B cell (primary cell): Measurements from ENCODE around the gene RBM7. TPM values are rescaled to one million over a fixed set of nuclear protein-coding genes. Genes with fewer than 3 reads are reported as not detected.

ENCODE experiments used
- ATAC-seq: fragments of 200-7000 bp; cut with Tn5 transposase; one replicate; pipeline ENCODE4 v1.10.0; 2021; ENCODE audit warnings: low read depth, mild to moderate bottlenecking, moderate number of reproducible peaks, moderate library complexity
- CTCF ChIA-PET: fragments of 350-600 bp; sonication (Branson Sonifier 250); formaldehyde crosslinking; loops from one replicate; lab custom pipeline; 2021; ENCODE audit warnings: antibody characterized with exemption, inconsistent platforms; lab: Charles Lee
- POLR2A ChIA-PET: fragments of 350-600 bp; sonication (Branson Sonifier 250); formaldehyde crosslinking; loops from one replicate; lab custom pipeline; 2021; ENCODE audit warnings: antibody characterized with exemption; lab: Charles Lee
- DNase-seq: peaks from one replicate; pipeline ENCODE4 v3.0.0; 2013
- H2AFZ ChIP-seq: 2 replicates; pipeline ENCODE4 v1.6.1; 2012; ENCODE audit warnings: mild to moderate bottlenecking, low read depth, low read length; ENCODE audit not compliant: insufficient read depth, poor library complexity, severe bottlenecking
- H3K27ac ChIP-seq, 2 donors: 1 replicate in 1 of 2; 2 replicates in 1 of 2; pipeline ENCODE4 v1.5.1; 2012 to 2013; ENCODE audit warnings: low read length in 2 of 2, mild to moderate bottlenecking in 2 of 2, moderate library complexity in 1 of 2
- H3K27me3 ChIP-seq, 4 experiments: fragments of 200-600 bp in 1 of 4; sonication (generic) in 1 of 4; replicated peaks in 1 of 4; 1 replicate in 2 of 4; 2 replicates in 2 of 4; pipeline versions ENCODE4 v1.6.1 to v1.7.0; 2013 to 2016; ENCODE audit warnings: low read length in 3 of 4, mild to moderate bottlenecking in 2 of 4, mixed read lengths in 1 of 4, moderate library complexity in 1 of 4; ENCODE audit not compliant: insufficient read depth in 4 of 4, control insufficient read depth in 3 of 4; ENCODE audit errors: control extremely low read depth in 1 of 4
- H3K36me3 ChIP-seq, 2 experiments: replicated peaks in 1 of 2; 1 replicate in 1 of 2; 2 replicates in 1 of 2; pipeline versions ENCODE4 v1.6.1 to v1.7.1; 2013; ENCODE audit warnings: low read length in 1 of 2; ENCODE audit not compliant: insufficient read depth in 2 of 2, control insufficient read depth in 1 of 2; ENCODE audit errors: control extremely low read depth in 1 of 2, extremely low read depth in 1 of 2
- H3K4me1 ChIP-seq, 2 donors: fragments of 200-600 bp in 1 of 2; sonication (generic) in 1 of 2; 1 replicate in 1 of 2; 2 replicates in 1 of 2; pipeline versions ENCODE4 v1.5.1 to v1.6.1; 2013 to 2017; ENCODE audit warnings: low read length in 2 of 2; ENCODE audit not compliant: control insufficient read depth in 2 of 2, insufficient read depth in 2 of 2
- H3K4me2 ChIP-seq: replicated peaks from 2 replicates; pipeline ENCODE3; 2012; ENCODE audit warnings: mild to moderate bottlenecking, low read depth, low read length; ENCODE audit not compliant: poor library complexity, severe bottlenecking
- H3K4me3 ChIP-seq, 5 experiments: fragments of 200-600 bp in 1 of 5; sonication (generic) in 1 of 5; 1 replicate in 3 of 5; 2 replicates in 2 of 5; pipeline versions ENCODE4 v1.5.1 to v1.7.0; 2011 to 2016; ENCODE audit warnings: low read length in 4 of 5, mild to moderate bottlenecking in 4 of 5, low read depth in 2 of 5, control low read depth in 1 of 5, moderate library complexity in 1 of 5; ENCODE audit not compliant: insufficient read depth in 1 of 5; ENCODE audit errors: control extremely low read depth in 1 of 5, extremely low read depth in 1 of 5
- H3K79me2 ChIP-seq: fragments of 200-600 bp; sonication (generic); one replicate; pipeline ENCODE4 v1.6.0; 2016; ENCODE audit warnings: low read length; ENCODE audit not compliant: control insufficient read depth, insufficient read depth
- H3K9ac ChIP-seq: fragments of 200-600 bp; sonication (generic); 2 replicates; pipeline ENCODE4 v1.6.1; 2017; ENCODE audit warnings: mild to moderate bottlenecking, low read length, moderate library complexity
- H3K9me3 ChIP-seq, 3 donors: one replicate each; pipeline versions ENCODE4 v1.6.1 to v1.7.1; 2013; ENCODE audit warnings: low read length in 2 of 3; ENCODE audit not compliant: control insufficient read depth in 2 of 3, insufficient read depth in 1 of 3; ENCODE audit errors: control extremely low read depth in 1 of 3
- H4K20me1 ChIP-seq: 2 replicates; pipeline ENCODE4 v1.6.0; 2012; ENCODE audit warnings: mild to moderate bottlenecking, low read length; ENCODE audit not compliant: insufficient read depth, control insufficient read depth, poor library complexity, severe bottlenecking
- H3K27ac Mint-ChIP-seq: one replicate; pipeline ENCODE4 v1.8.0; 2021; ENCODE audit warnings: mixed read lengths
- H3K27me3 Mint-ChIP-seq: one replicate; pipeline ENCODE4 v1.8.0; 2021; ENCODE audit warnings: mixed read lengths
- H3K4me1 Mint-ChIP-seq: one replicate; pipeline ENCODE4 v1.8.0; 2021; ENCODE audit warnings: mixed read lengths
- H3K4me3 Mint-ChIP-seq: one replicate; pipeline ENCODE4 v1.8.0; 2021; ENCODE audit warnings: mixed read lengths
- H3K9me3 Mint-ChIP-seq: one replicate; pipeline ENCODE4 v1.8.0; 2022; ENCODE audit warnings: mixed read lengths; ENCODE audit not compliant: insufficient read depth
- EZH2 ChIP-seq: IDR thresholded peaks from 2 replicates; pipeline ENCODE4 v1.6.1; 2012; ENCODE audit warnings: borderline replicate concordance, low read depth, mild to moderate bottlenecking, moderate library complexity, low read length; ENCODE audit not compliant: insufficient read depth, poor library complexity, severe bottlenecking
- WGBS: methylation state at CpG from one replicate; pipeline ENCODE4 v1.1.5; 2013; ENCODE audit warnings: missing lambda C conversion rate; ENCODE audit not compliant: insufficient coverage; 5-methylcytosine and 5-hydroxymethylcytosine counted together
- intact Hi-C: fragments of 100-400 bp; cut with micrococcal nuclease; formaldehyde crosslinking; loops from one replicate; pipeline ENCODE4 v1.10.0; 2022
- polyA plus RNA-seq: library from polyadenylated mRNA; depleted of rRNA; stranded (reverse); fragments of >200 nt; gene quantifications from 2 replicates; pipeline ENCODE4 v1.2.3, GENCODE V29; 2012
- total RNA-seq, 2 donors: library from RNA; stranded (reverse); fragments of 120-200 nt in 1 of 2; gene quantifications; 1 replicate in 1 of 2; 2 replicates in 1 of 2; pipeline versions ENCODE4 v1.2.3 to v1.2.4, GENCODE V29; 2013 to 2022
- TF ChIP-seq, protein P1 (sequence below): fragments of 200-600 bp; IDR thresholded peaks from one replicate; pipeline ENCODE4 v1.8.0; 2022; ENCODE audit warnings: antibody characterized with exemption, mild to moderate bottlenecking

RBM7 gene
- total and polyA plus RNA-seq, 2 donors (not counting 1 experiment from before 2014, with no cell fraction given), result 26.3 to 36.1 TPM

DNA sequence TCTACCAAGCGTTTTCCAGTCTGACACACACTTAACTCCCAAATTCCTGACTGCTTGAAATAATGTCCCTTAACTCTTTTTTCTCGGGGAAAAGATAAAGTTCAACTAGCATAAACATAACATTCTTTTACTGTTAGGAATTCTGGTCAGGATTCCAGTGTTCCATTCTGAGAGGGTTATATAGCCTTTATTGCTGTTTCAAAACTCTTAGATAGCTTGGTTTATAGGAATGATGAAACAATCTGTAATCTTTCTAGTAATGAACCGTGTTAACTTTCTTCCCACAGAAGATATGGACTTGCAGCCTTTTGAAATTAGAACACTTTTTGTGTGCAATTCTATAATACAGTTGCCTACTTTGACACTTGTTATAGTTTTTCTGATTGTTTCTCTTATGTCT, 47.4 kb downstream of the RBM7 start:
- ATAC-seq (no peak), DNase-seq (no peak)
- Histone ChIP-seq H3K79me2 (no peaks in the 10 kb centered on the region), H3K9ac (no peak overlapping the region), H3K4me2 (no peak overlapping the region), H3K4me1 (no peaks in the 10 kb centered on the region), H3K27me3 (no peaks in the 10 kb centered on the region), H3K27ac (no peak overlapping the region), H3K4me3 (no peak overlapping the region), H3K9me3 (no peaks in the 10 kb centered on the region), H2AFZ (no peak overlapping the region), H4K20me1 (no peaks in the 10 kb centered on the region), H3K36me3 (peaks cover 9 to 17% of the 10 kb centered on the region in 2 experiments)
- POLR2A ChIA-PET, result no interaction called here
- H3K27ac Mint-ChIP-seq, result no peak overlapping the region
- no peaks in the 10 kb centered on the region for H3K9me3 Mint-ChIP-seq
- H3K27me3 Mint-ChIP-seq, result no peaks in the 10 kb centered on the region
- no peak overlapping the region for H3K4me3 Mint-ChIP-seq
- no CpG with 5 or more reads among the region's 3 CpGs for WGBS
- intact Hi-C loops, result no loop called here
- CTCF ChIA-PET, result no interaction called here
- TF ChIP-seq, protein P1, sequence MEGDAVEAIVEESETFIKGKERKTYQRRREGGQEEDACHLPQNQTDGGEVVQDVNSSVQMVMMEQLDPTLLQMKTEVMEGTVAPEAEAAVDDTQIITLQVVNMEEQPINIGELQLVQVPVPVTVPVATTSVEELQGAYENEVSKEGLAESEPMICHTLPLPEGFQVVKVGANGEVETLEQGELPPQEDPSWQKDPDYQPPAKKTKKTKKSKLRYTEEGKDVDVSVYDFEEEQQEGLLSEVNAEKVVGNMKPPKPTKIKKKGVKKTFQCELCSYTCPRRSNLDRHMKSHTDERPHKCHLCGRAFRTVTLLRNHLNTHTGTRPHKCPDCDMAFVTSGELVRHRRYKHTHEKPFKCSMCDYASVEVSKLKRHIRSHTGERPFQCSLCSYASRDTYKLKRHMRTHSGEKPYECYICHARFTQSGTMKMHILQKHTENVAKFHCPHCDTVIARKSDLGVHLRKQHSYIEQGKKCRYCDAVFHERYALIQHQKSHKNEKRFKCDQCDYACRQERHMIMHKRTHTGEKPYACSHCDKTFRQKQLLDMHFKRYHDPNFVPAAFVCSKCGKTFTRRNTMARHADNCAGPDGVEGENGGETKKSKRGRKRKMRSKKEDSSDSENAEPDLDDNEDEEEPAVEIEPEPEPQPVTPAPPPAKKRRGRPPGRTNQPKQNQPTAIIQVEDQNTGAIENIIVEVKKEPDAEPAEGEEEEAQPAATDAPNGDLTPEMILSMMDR, result no peak
- no peaks in the 10 kb centered on the region for H3K4me1 Mint-ChIP-seq

DNA sequence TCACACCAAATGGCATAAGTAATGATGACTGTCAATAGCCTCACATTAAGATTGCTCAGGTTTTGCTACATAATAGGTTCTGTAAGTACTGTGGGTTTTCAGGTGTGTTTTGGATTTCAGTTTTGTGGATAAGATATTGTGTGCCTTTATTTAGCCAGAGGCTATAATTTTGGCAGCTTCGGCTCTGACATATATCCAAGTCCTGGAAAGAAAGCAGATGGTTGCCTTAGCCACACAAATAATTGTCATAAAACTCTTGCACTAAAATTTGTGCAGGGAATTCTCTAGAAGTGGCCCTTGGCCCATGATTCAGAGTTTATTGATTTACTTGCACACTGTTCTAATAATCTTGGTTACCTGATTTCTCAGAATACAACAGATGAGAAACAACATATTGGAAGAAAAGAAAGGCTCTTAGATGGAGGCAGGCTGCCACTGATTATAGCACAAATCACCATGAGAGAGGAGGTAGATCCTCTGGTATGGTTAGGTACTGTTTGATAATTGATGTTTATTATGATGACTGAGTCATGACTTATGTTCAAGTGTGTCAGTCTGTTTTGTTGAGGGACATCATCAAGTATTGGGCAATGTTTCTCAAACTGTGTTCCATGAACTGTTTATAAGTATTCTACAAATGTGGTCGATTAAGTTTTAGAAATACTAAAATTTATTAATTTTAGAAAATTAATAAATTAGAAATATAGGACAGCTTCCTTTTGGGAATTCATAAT, 48.5 kb downstream of the RBM7 start:
- ATAC-seq, result no peak
- Histone ChIP-seq H3K9me3 (no peaks in the 10 kb centered on the region), H3K4me1 (no peaks in the 10 kb centered on the region), H4K20me1 (no peaks in the 10 kb centered on the region), H3K27me3 (no peaks in the 10 kb centered on the region), H3K27ac (no peak overlapping the region), H3K4me3 (no peak overlapping the region), H3K36me3 (peaks cover 7 to 15% of the 10 kb centered on the region in 2 experiments), H3K79me2 (no peaks in the 10 kb centered on the region), H3K4me2 (no peak overlapping the region), H2AFZ (no peak overlapping the region), H3K9ac (no peak overlapping the region)
- intact Hi-C loops, result no loop called here
- POLR2A ChIA-PET, result no interaction called here
- CTCF ChIA-PET, result no interaction called here
- no peak overlapping the region for H3K27ac Mint-ChIP-seq
- no peaks in the 10 kb centered on the region for H3K27me3 Mint-ChIP-seq
- H3K9me3 Mint-ChIP-seq, result no peaks in the 10 kb centered on the region
- DNase-seq, result no peak
- WGBS, result no CpG with 5 or more reads among the region's 2 CpGs
- TF ChIP-seq, protein P1, result no peak
- no peak for TF ChIP-seq EZH2
- no peak overlapping the region for H3K4me3 Mint-ChIP-seq
- H3K4me1 Mint-ChIP-seq, result no peaks in the 10 kb centered on the region
